Glomerular visceral epithelial cell (primary cell): ENCODE results near the gene IGF2.

Experiments used
- DNase-seq: peaks from one replicate; pipeline ENCODE4 v3.0.0-alpha.2; 2016; ENCODE audit errors: extremely low spot score

The IGF2 gene

DNA sequence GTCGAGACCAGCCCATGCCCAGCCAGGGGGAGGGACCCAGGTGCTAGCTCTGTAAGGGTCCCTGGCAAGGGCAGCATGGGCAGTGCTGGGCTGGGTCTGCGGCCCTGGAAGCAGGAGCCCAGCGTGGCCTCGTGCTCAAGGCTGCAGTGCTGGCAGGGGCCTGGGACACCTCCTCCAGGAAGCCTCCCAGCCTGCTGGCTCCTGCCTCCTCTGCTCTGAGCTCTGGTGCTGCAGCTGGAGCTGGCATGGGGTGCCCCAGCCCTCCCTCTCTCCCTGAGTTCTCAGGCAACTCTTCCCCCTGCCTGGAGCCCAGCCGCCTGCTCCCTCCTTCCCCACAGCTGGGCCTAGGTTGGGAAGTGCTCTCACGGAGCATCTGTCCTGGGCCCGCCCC lies 15.0 kb upstream of the IGF2 start:
- no peak for DNase-seq

- no peak for DNase-seq
Measured at GRCh38 chr11:2153581-2154194, 14.5 kb upstream of the IGF2 start.

DNA sequence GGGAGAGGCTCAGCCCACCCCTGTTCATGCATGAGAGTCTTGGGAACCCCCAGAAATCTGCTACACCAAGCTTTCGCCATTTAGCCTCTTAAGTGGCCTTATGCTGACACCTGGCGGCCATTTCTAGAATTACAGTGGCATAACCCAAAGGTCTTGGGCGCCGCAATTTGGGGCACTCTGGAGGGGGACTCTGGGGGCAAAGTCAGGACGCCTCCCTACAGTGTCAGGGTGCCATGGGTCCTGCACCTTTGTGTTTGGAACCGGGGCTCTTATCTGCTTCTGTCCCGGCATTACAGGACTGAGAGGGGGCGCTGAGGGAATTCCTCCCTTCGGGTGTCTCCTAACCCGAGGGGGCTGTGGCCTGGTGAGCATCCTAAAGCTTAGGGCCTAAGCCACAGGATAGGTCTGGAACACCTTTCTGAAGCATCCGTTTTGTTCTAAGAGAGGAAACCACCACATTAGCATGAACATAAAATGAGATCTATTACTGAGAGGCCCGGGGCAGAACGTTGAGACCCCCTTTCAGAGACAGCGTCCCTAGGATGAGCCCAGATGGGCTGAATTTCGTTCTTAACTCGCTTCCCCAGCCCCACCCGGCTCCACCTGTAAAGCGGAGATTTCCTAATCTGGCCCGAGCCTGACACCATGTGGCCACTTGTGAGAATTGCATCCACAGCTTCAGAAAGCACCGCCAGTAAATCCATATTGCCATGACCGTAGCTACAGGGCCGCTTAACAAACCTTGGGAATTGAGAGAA lies 12.5 kb upstream of the IGF2 start:
- peak; percentile 69 for DNase-seq

GRCh38 chr11:2149864-2150847 lies 11.0 kb upstream of the IGF2 start:
- peak; percentile 22 for DNase-seq

DNA sequence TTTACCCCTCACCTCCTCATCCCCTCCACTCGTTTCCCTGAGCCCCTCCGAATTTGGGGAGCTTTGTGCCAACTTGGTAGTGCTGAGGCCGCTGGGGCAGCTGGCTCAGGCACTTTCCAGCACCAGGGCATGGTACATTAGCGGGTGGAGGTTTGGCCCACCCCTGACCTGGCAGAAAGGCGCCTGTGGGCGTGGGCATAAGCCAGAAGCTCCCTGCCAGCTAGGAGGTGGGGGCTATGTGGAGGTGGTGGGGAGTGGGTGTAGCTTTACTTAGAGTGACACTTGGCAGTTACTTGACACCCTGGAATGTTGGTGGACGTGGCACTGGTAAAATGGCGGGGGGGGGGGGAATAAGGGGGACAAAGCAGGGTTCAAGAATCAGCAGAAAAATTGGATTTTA lies 10.3 kb upstream of the IGF2 start:
- no peak for DNase-seq

DNA sequence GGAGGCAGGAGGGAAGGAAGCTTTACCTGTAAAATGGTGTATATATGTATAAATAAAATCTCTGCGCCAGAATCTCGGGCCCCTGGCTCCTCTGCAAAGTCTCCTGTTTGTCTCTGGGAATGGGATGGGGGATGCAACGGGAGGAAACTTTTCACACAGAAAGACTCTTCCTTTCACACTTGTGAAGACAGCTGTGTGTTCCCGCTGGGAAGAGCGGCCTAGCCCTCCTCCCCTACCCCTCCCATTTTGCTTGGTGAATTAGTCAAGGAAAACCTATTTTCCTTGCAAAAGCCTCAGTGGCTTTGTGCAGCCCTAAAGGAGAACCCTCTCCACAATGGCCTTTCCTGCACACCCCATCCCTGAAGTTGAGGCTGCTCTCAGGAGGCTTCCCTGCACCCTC lies 9.4 kb upstream of the IGF2 start:
- no peak for DNase-seq

- no peak for DNase-seq
Measured at GRCh38 chr11:2147391-2147790, 8.2 kb upstream of the IGF2 start.

- no peak for DNase-seq
Measured at GRCh38 chr11:2146051-2146450, 6.9 kb upstream of the IGF2 start.

DNA sequence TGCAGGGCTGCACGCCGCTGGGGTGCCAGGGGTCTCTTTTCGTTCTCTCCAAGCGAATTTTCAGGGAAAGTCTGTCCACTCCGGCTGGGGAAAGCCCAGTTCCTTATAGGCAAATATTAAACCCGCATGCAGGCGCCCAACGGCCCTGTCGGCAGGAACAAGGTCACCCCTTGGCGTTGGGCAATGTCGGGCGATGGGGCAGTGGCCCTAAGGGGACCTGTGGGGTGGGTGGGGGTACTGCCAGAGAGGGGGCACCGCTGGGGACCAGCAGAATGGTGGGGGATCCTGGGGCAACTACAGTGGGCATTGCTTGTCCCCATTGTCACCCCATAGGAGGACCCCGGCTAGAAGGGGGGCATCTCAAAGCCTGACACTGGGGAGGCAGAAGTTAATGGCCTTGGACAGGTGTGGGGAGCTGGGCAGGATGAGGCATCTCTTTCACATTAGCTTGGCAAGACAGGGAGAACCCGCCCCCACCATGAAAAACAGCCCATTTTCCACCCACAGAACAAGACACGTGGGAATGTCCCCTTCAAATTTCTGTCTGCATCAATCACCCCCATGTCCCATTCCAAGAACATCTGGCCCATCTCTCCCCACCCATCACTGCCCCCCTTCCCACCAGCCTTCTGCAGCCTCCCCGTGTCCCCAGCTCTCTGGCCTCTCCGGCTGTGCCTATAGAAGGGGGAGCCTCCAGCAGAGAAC lies 5.5 kb upstream of the IGF2 start:
- DNase-seq = no peak

DNA sequence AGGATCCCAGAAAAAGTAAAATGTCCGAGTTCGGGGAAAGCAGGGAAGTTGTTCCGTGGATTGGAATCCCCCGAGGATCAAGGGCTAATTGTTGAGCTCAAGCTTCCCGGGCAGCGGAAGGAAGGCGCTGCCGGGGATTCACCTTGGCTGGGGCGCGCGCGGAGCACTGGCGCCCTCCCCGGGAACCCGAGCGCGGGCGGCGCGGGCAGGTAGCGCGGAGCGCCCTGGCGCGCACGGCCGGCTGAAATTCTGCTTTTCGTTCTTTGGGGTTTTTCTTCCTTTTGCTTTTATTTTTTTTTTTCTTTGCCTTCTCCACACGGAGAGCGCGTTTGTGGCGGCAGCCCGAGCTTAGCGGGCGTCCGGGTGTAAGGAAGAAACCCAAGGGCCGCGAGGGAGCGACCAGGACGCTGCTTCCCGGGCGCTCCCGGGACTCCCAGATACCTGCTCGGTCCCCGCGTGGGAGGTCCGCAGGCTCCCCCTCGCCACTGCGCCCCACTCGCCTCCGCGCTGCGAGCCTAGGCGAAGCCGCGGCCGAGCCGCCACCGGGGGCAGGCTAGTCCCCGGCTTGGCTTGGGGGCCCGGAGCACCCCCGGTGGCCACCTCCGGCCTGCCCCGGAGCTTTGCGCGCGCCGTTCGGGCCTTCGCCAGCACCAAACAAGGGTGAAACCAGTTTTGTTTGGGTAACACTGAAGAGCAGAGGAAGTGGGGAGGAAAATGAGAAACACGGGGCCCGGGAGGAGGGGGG lies 4.8 kb upstream of the IGF2 start:
- no peak for DNase-seq

DNA sequence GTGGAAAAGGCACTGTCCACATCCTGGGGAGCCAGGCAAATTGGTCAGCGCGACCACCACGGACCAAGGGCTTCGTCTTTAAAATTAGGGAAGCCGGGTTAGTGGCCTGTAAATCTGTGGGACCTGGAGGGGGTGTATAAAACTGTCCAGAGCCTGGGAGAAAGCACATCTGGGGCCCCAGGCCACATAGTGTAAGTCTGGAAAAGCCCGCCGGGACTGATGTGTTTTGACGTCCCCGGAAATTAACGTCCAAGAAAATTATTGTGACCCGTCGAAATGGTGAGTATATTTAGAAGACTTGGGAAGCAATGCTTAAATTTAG lies 4.2 kb upstream of the IGF2 start:
- DNase-seq = no peak

GRCh38 chr11:2142762-2143202 lies 3.6 kb upstream of the IGF2 start:
- DNase-seq = peak; percentile 44

DNA sequence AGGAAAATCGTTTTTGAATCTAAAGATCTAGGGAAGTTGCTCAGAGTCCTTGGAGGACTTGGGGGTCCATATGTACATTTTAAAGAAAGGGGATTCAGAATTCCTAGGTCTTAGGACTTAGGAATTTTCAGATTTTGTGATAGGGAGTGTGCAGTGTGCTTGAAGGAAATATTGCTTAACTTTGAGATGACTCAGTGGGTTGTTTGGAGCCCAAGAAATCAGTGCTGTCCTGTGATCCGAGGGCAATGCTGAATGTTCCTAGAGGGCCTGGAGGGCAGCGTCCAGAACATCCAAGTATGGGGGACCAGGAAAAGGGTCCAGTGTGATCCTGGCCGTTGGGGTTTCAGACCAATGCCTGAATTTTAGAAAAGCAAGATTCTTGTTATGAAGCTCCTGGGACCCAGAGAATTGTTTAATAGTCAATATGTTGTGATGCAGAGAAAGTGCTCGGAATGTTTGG lies 3.1 kb upstream of the IGF2 start:
- no peak for DNase-seq

- no peak for DNase-seq
Measured at GRCh38 chr11:2140411-2141400, 1.5 kb upstream of the IGF2 start.

- DNase-seq = no peak
Measured at GRCh38 chr11:2139621-2140337, 590 bp upstream of the IGF2 start.

GRCh38 chr11:2138431-2139122 lies 612 bp downstream of the IGF2 start:
- DNase-seq = no peak

GRCh38 chr11:2138068-2138430 lies 1.1 kb downstream of the IGF2 start:
- DNase-seq = no peak

- peak; percentile 16 for DNase-seq
Measured at GRCh38 chr11:2137202-2138067, 1.8 kb downstream of the IGF2 start.
